GM23248 (cell line): ENCODE measurements around the gene RBM5. TPM values are rescaled to one million over a fixed set of nuclear protein-coding genes. Genes with fewer than 3 reads are reported as not detected.

Experiments
- DNase-seq: peaks from one replicate; pipeline ENCODE4 v3.0.0-alpha.2; 2015
- H2AFZ ChIP-seq: fragments of 200-600 bp; sonication (generic); 2 replicates; pipeline ENCODE4 v1.6.1; 2016; ENCODE audit warnings: antibody characterized with exemption
- H3F3A ChIP-seq: fragments of 200-600 bp; sonication (generic); 2 replicates; pipeline ENCODE4 v1.6.1; 2016; ENCODE audit warnings: mild to moderate bottlenecking, antibody characterized with exemption, mixed run types; ENCODE audit not compliant: insufficient read depth
- H3K27ac ChIP-seq: fragments of 200-600 bp; sonication (generic); 2 replicates; pipeline ENCODE4 v1.5.1; 2016; ENCODE audit warnings: mild to moderate bottlenecking
- H3K27me3 ChIP-seq: fragments of 200-600 bp; sonication (generic); replicated peaks from 2 replicates; pipeline ENCODE4 v1.6.1; 2016; ENCODE audit warnings: mild to moderate bottlenecking; ENCODE audit not compliant: insufficient read depth
- H3K36me3 ChIP-seq: fragments of 200-600 bp; sonication (generic); 2 replicates; pipeline ENCODE4 v1.6.1; 2016; ENCODE audit warnings: low read depth, mild to moderate bottlenecking
- H3K4me1 ChIP-seq: fragments of 200-600 bp; sonication (generic); 2 replicates; pipeline ENCODE4 v1.6.1; 2016; ENCODE audit warnings: mild to moderate bottlenecking; ENCODE audit not compliant: insufficient read depth
- H3K4me2 ChIP-seq: fragments of 200-600 bp; sonication (generic); one replicate; pipeline ENCODE4 v1.6.1; 2016; ENCODE audit warnings: mild to moderate bottlenecking; ENCODE audit not compliant: unreplicated experiment
- H3K4me3 ChIP-seq: fragments of 200-600 bp; sonication (generic); 2 replicates; pipeline ENCODE4 v1.5.1; 2016; ENCODE audit warnings: mild to moderate bottlenecking
- H3K79me2 ChIP-seq: fragments of 200-600 bp; sonication (generic); 2 replicates; pipeline ENCODE4 v1.6.1; 2016; ENCODE audit warnings: mild to moderate bottlenecking; ENCODE audit not compliant: insufficient read depth
- H3K9ac ChIP-seq: fragments of 200-600 bp; sonication (generic); 2 replicates; pipeline ENCODE4 v1.6.1; 2016; ENCODE audit warnings: mild to moderate bottlenecking
- H3K9me2 ChIP-seq: fragments of 200-600 bp; sonication (generic); 2 replicates; pipeline ENCODE4 v1.6.1; 2016; ENCODE audit warnings: mixed run types, mild to moderate bottlenecking, moderate library complexity; ENCODE audit not compliant: insufficient read depth
- H3K9me3 ChIP-seq: fragments of 200-600 bp; sonication (generic); one replicate; pipeline ENCODE4 v1.6.1; 2017; ENCODE audit warnings: low read depth
- H4K20me1 ChIP-seq: fragments of 200-600 bp; sonication (generic); 2 replicates; pipeline ENCODE4 v1.6.0; 2016; ENCODE audit not compliant: insufficient read depth
- EZH2 ChIP-seq: fragments of 200-600 bp; sonication (generic); IDR thresholded peaks from 2 replicates; pipeline ENCODE4 v1.6.1; 2018; ENCODE audit warnings: antibody characterized with exemption, mild to moderate bottlenecking; ENCODE audit not compliant: insufficient read depth, poor library complexity, severe bottlenecking
- EZH2phosphoT487 ChIP-seq: fragments of 200-600 bp; sonication (generic); IDR thresholded peaks from 2 replicates; pipeline ENCODE4 v1.6.1; 2018; ENCODE audit warnings: antibody characterized with exemption, moderate library complexity, mild to moderate bottlenecking, low read depth; ENCODE audit not compliant: insufficient read depth
- WGBS, 2 experiments: methylation state at CpG; one replicate each; pipeline ENCODE4 v1.1.6; 2015 to 2017; ENCODE audit warnings: low lambda C conversion rate in 2 of 2, low coverage in 1 of 2; ENCODE audit errors: missing lambda C conversion rate in 2 of 2; 5-methylcytosine and 5-hydroxymethylcytosine counted together
- in situ Hi-C: fragments of 300-500 bp; cut with MboI; formaldehyde crosslinking; loops from 2 replicates; pipeline ENCODE4 v1.15.0; 2020
- polyA plus RNA-seq: library from polyadenylated mRNA; unstranded; fragments of >200 nt; fragmentation: Nextera tagmentation; extraction: Ambion mirVana; gene quantifications from 2 replicates; pipeline ENCODE4 v1.2.1, GENCODE V29; 2016
- total RNA-seq: library from RNA; depleted of rRNA; stranded (reverse); fragments of >200 nt; shearing (Covaris generic); gene quantifications from 2 replicates; pipeline ENCODE4 v1.2.3, GENCODE V29; 2014

Gene RBM5
- total and polyA plus RNA-seq, 2 experiments from 2014 or later: 55.0 to 86.1 TPM

DNA sequence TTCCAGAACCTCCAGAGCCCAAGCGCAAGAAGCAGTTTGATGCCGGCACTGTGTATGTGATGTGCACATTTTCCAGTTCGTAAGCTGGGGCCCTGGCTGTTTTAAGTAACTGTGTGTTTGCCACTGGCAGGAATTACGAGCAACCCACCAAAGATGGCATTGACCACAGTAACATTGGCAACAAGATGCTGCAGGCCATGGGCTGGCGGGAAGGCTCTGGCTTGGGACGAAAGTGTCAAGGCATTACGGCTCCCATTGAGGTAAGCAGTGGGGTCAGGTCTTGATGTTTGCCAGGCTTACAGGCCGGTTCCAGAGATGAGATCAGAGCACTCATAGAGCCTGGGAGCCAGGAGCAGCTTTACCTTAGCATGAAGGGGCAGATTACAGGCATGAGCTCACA, 28.4 kb downstream of the RBM5 start:
- Histone ChIP-seq H3K4me2 (no peak overlapping the region), H3K9ac (no peak overlapping the region), H3F3A (peaks cover 89% of the 10 kb centered on the region), H3K9me2 (no peaks in the 10 kb centered on the region), H4K20me1 (no peaks in the 10 kb centered on the region), H3K9me3 (no peaks in the 10 kb centered on the region), H3K27ac (no peak overlapping the region), H3K27me3 (no peaks in the 10 kb centered on the region), H3K79me2 (no peaks in the 10 kb centered on the region), H3K4me1 (no peaks in the 10 kb centered on the region), H2AFZ (no peak overlapping the region), H3K4me3 (no peak overlapping the region), H3K36me3 (peaks cover 70% of the 10 kb centered on the region)
- in situ Hi-C loops: no loop called here
- DNase-seq: no peak
- WGBS, 2 experiments: 85 to 88% methylated on average over 8 of the region's 8 CpGs
- TF ChIP-seq EZH2: no peak
- TF ChIP-seq EZH2phosphoT487: no peak

GRCh38 chr3:50118237-50118636, 29.5 kb downstream of the RBM5 start:
- in situ Hi-C loops: no loop called here
- no peaks in the 10 kb centered on the region for H4K20me1 ChIP-seq
- H3K27me3 ChIP-seq: no peaks in the 10 kb centered on the region
- no peak overlapping the region for H3K4me2 ChIP-seq
- H3K4me3 ChIP-seq: no peak overlapping the region
- H3K9me2 ChIP-seq: no peaks in the 10 kb centered on the region
- H3K79me2 ChIP-seq: no peaks in the 10 kb centered on the region
- no peak for DNase-seq
- 67% methylated on average over 10 of the region's 10 CpGs for WGBS, 2 experiments
- no peaks in the 10 kb centered on the region for H3K4me1 ChIP-seq
- H2AFZ ChIP-seq: no peak overlapping the region
- peaks cover 79% of the 10 kb centered on the region for H3F3A ChIP-seq
- peaks cover 61% of the 10 kb centered on the region for H3K36me3 ChIP-seq
- TF ChIP-seq EZH2phosphoT487: no peak
- no peak for TF ChIP-seq EZH2
- no peaks in the 10 kb centered on the region for H3K9me3 ChIP-seq
- H3K27ac ChIP-seq: no peak overlapping the region
- no peak overlapping the region for H3K9ac ChIP-seq

DNA sequence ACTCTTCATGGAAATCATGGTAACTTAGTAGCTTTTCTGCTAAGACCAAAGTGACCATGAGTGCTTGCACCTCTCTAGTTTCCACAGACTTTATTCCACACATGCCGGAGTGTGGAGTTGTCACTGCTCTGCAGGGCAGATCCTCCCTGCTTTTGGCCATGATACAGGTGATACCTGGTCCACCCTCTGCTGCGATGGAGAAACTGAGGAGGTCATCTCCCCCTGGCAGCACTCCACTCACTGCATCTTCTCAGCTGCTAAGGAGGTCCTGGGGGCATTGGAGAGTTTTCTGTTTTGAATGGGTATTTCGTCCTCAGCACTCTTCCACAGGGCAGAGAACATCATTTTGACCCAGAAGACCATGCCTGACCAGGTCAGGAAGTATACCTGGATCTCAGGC, 31.1 kb downstream of the RBM5 start:
- H2AFZ ChIP-seq: no peak overlapping the region
- H3K9me3 ChIP-seq: no peaks in the 10 kb centered on the region
- no peak overlapping the region for H3K4me3 ChIP-seq
- H3K36me3 ChIP-seq: peaks cover 46% of the 10 kb centered on the region
- H3K79me2 ChIP-seq: no peaks in the 10 kb centered on the region
- H3K9me2 ChIP-seq: no peaks in the 10 kb centered on the region
- no peak overlapping the region for H3K9ac ChIP-seq
- no peaks in the 10 kb centered on the region for H3K27me3 ChIP-seq
- no peak overlapping the region for H3K4me2 ChIP-seq
- DNase-seq: no peak
- WGBS, 2 experiments: 59 to 73% methylated on average over 3 of the region's 3 CpGs
- H4K20me1 ChIP-seq: no peaks in the 10 kb centered on the region
- peaks cover 64% of the 10 kb centered on the region for H3F3A ChIP-seq
- no peak overlapping the region for H3K27ac ChIP-seq
- no peak for TF ChIP-seq EZH2
- no peak for TF ChIP-seq EZH2phosphoT487
- in situ Hi-C loops: loop anchor here (10.0 kb wide), 1 partner anchor 65 kb away; no protein-coding TSS in a partner anchor
- H3K4me1 ChIP-seq: 0 out of 2 replicates have a peak, but pooled peaks cover 3% of the 10 kb centered on the region

GRCh38 chr3:50120364-50121071, 31.8 kb downstream of the RBM5 start:
- Histone ChIP-seq H3K9me3 (no peaks in the 10 kb centered on the region), H3K36me3 (peaks cover 39% of the 10 kb centered on the region), H3K27me3 (no peaks in the 10 kb centered on the region), H3K4me3 (no peak overlapping the region), H3K4me1 (0 out of 2 replicates have a peak, but pooled peaks cover 4% of the 10 kb centered on the region), H3K9me2 (no peaks in the 10 kb centered on the region), H3K79me2 (no peaks in the 10 kb centered on the region), H3K4me2 (no peak overlapping the region), H3K9ac (no peak overlapping the region), H3F3A (peaks cover 56% of the 10 kb centered on the region), H2AFZ (no peak overlapping the region), H4K20me1 (no peaks in the 10 kb centered on the region), H3K27ac (no peak overlapping the region)
- in situ Hi-C loops: loop anchor here (10.0 kb wide), 1 partner anchor 64 kb away; no protein-coding TSS in a partner anchor
- DNase-seq: no peak
- TF ChIP-seq EZH2phosphoT487 (no peak), EZH2 (no peak)
- 56% methylated on average over 9 to 10 of the region's 10 CpGs for WGBS, 2 experiments
